A549 (cell line): Measurements from ENCODE around the gene UNC13C. TPM values are rescaled to one million over a fixed set of nuclear protein-coding genes. Genes with fewer than 3 reads are reported as not detected.

Source experiments
- ATAC-seq, 2 experiments: fragments of 200-7000 bp in 1 of 2; fragments of >200 bp in 1 of 2; cut with Nextera tagmentation in 1 of 2; cut with Tn5 transposase in 1 of 2; 3 replicates each; pipeline versions ENCODE4 v1.8.0 to v1.9.1; 2018 to 2020; ENCODE audit warnings: mild to moderate bottlenecking in 1 of 2, moderate library complexity in 1 of 2
- CTCF ChIA-PET: fragments of 300-600 bp; sonication (Branson Sonifier 250); formaldehyde crosslinking; extraction: SDS; loops from one replicate; lab custom pipeline; 2021; ENCODE audit warnings: antibody characterized with exemption, inconsistent platforms; lab: Yijun Ruan, JAX
- POLR2A ChIA-PET: fragments of 350-600 bp; formaldehyde crosslinking; extraction: SDS; loops from one replicate; lab custom pipeline; 2021; ENCODE audit warnings: antibody characterized with exemption, inconsistent platforms; lab: Yijun Ruan, JAX
- DNase-seq, 2 experiments: peaks; one replicate each; pipeline versions ENCODE4 v3.0.0 to v3.0.0-alpha.2; 2011 to 2016; ENCODE audit warnings: low read depth in 1 of 2, low spot score in 1 of 2
- FAIRE-seq: peaks from 2 replicates; lab custom pipeline; 2011; peaks lifted over from hg19 to GRCh38; lab: Jason Lieb, UNC
- H3K27ac ChIP-seq, 2 experiments: fragments of >200 bp; sonication (Bioruptor Twin); formaldehyde crosslinking; 3 replicates each; pipeline ENCODE4 v1.5.1; 2016 to 2017
- H3K4me1 ChIP-seq: fragments of >200 bp; sonication (Bioruptor Twin); formaldehyde crosslinking; 3 replicates; pipeline ENCODE4 v1.6.1; 2016
- H3K4me2 ChIP-seq: fragments of >200 bp; sonication (Bioruptor Twin); formaldehyde crosslinking; 3 replicates; pipeline ENCODE4 v1.6.1; 2016
- H3K4me3 ChIP-seq: fragments of >200 bp; sonication (Bioruptor Twin); formaldehyde crosslinking; 3 replicates; pipeline ENCODE4 v1.5.1; 2016
- H3K9me3 ChIP-seq: fragments of >200 bp; sonication (Bioruptor Twin); formaldehyde crosslinking; 3 replicates; pipeline ENCODE4 v1.6.1; 2016
- BCL3 ChIP-seq: fragments of >200 bp; sonication (Bioruptor Twin); formaldehyde crosslinking; IDR thresholded peaks from 3 replicates; pipeline ENCODE4 v1.6.1; 2016
- BHLHE40 ChIP-seq: IDR thresholded peaks from 2 replicates; pipeline ENCODE4 v1.6.1; 2012; ENCODE audit warnings: low read depth, low read length, inconsistent platforms
- CBX2 ChIP-seq: fragments of 200-600 bp; sonication (generic); IDR thresholded peaks from 2 replicates; pipeline ENCODE4 v1.6.1; 2016; ENCODE audit warnings: low read depth, mild to moderate bottlenecking, borderline replicate concordance
- CHD2 ChIP-seq: fragments of 150-350 bp; IDR thresholded peaks from 2 replicates; pipeline ENCODE4 v1.6.1; 2014; ENCODE audit warnings: low read length; ENCODE audit not compliant: partially characterized antibody
- E2F6 ChIP-seq: IDR thresholded peaks from 2 replicates; pipeline ENCODE4 v1.6.1; 2012; ENCODE audit warnings: low read depth, borderline replicate concordance
- EHMT2 ChIP-seq: fragments of 200-600 bp; sonication (generic); IDR thresholded peaks from 2 replicates; pipeline ENCODE4 v1.6.1; 2016; ENCODE audit warnings: antibody characterized with exemption, low read depth, mild to moderate bottlenecking, moderate library complexity
- FOSB ChIP-seq: fragments of 250-450 bp; sonication (Bioruptor Pico); IDR thresholded peaks from 2 replicates; pipeline ENCODE4 v1.5.0; 2020; ENCODE audit warnings: mild to moderate bottlenecking, moderate library complexity
- HDAC2 ChIP-seq: fragments of 200-600 bp; sonication (generic); IDR thresholded peaks from 2 replicates; pipeline ENCODE4 v1.6.1; 2016
- HEYL ChIP-seq: fragments of 250-450 bp; sonication (Bioruptor Pico); IDR thresholded peaks from 2 replicates; pipeline ENCODE4 v1.8.0; 2021; ENCODE audit warnings: mild to moderate bottlenecking, moderate library complexity
- JUN ChIP-seq, 2 experiments: fragments of >200 bp; sonication (Bioruptor Twin); formaldehyde crosslinking; IDR thresholded peaks; 2 replicates in 1 of 2; 3 replicates in 1 of 2; pipeline ENCODE4 v1.6.1; 2016 to 2017
- JUNB ChIP-seq: fragments of >200 bp; sonication (Bioruptor Twin); formaldehyde crosslinking; IDR thresholded peaks from 2 replicates; pipeline ENCODE4 v1.6.1; 2016
- KDM1A ChIP-seq: fragments of 200-600 bp; sonication (generic); IDR thresholded peaks from 2 replicates; pipeline ENCODE4 v1.6.1; 2016; ENCODE audit warnings: low read depth, mild to moderate bottlenecking
- MAFK ChIP-seq: fragments of 450-650 bp; IDR thresholded peaks from 2 replicates; pipeline ENCODE4 v1.6.1; 2014; ENCODE audit not compliant: partially characterized antibody
- NFE2L2 ChIP-seq: fragments of 150-350 bp; conservative IDR thresholded peaks from 2 replicates; pipeline ENCODE4 v1.6.1; 2014; ENCODE audit warnings: low read length
- NPAS2 ChIP-seq: fragments of 250-450 bp; sonication (Bioruptor Pico); IDR thresholded peaks from 2 replicates; pipeline ENCODE4 v1.8.0; 2022; ENCODE audit warnings: mild to moderate bottlenecking, moderate library complexity, borderline replicate concordance
- NR3C1 ChIP-seq: fragments of >200 bp; sonication (Bioruptor Twin); formaldehyde crosslinking; IDR thresholded peaks from 3 replicates; pipeline ENCODE4 v1.6.1; 2017
- PBX3 ChIP-seq: IDR thresholded peaks from 2 replicates; pipeline ENCODE4 v1.6.1; 2012
- PHF8 ChIP-seq: fragments of 200-600 bp; sonication (generic); IDR thresholded peaks from 2 replicates; pipeline ENCODE4 v1.6.1; 2016; ENCODE audit warnings: low read depth, mild to moderate bottlenecking, antibody characterized with exemption, moderate library complexity, borderline replicate concordance
- RARB ChIP-seq: fragments of 250-450 bp; sonication (Bioruptor Pico); IDR thresholded peaks from 2 replicates; pipeline ENCODE4 v1.8.0; 2021; ENCODE audit warnings: mild to moderate bottlenecking, moderate library complexity
- RNF2 ChIP-seq: fragments of 200-600 bp; sonication (generic); IDR thresholded peaks from 2 replicates; pipeline ENCODE4 v1.6.1; 2016; ENCODE audit warnings: low read depth, mild to moderate bottlenecking, antibody characterized with exemption, moderate library complexity, borderline replicate concordance
- SMC3 ChIP-seq: fragments of >200 bp; sonication (Bioruptor Twin); formaldehyde crosslinking; IDR thresholded peaks from 3 replicates; pipeline ENCODE4 v1.6.1; 2018; ENCODE audit warnings: inconsistent platforms
- TFCP2L1 ChIP-seq: fragments of 250-450 bp; sonication (Bioruptor Pico); IDR thresholded peaks from 2 replicates; pipeline ENCODE4 v1.5.0; 2021; ENCODE audit warnings: mild to moderate bottlenecking
- TP53 ChIP-seq: fragments of 250-450 bp; sonication (Bioruptor Pico); IDR thresholded peaks from 2 replicates; pipeline ENCODE4 v1.5.0; 2021; ENCODE audit warnings: mild to moderate bottlenecking, moderate library complexity
- ZNF302 ChIP-seq: fragments of 250-450 bp; sonication (Bioruptor Pico); IDR thresholded peaks from 2 replicates; pipeline ENCODE4 v1.9.0; 2021; ENCODE audit warnings: inconsistent platforms, mild to moderate bottlenecking, moderate library complexity
- WGBS: methylation state at CpG from one replicate; pipeline ENCODE4 v1.1.6; 2017; ENCODE audit errors: missing lambda C conversion rate; 5-methylcytosine and 5-hydroxymethylcytosine counted together
- polyA plus RNA-seq, 4 experiments: library from polyadenylated mRNA; depleted of rRNA in 3 of 4; stranded (reverse); fragments of >200 nt; fragmentation: RNase III in 1 of 4; extraction: RNeasy Plus Mini Kit Qiagen cat#74134 plus additional on column Dnase treatment in 1 of 4; gene quantifications; 2 replicates in 3 of 4; 3 replicates in 1 of 4; pipeline ENCODE4 v1.2.3, GENCODE V29; 2011 to 2017
- TF ChIP-seq, protein P1 (sequence below): fragments of 250-450 bp; sonication (Bioruptor Pico); IDR thresholded peaks from 2 replicates; pipeline ENCODE4 v1.5.0; 2021; ENCODE audit warnings: mild to moderate bottlenecking, moderate library complexity, borderline replicate concordance

UNC13C gene
- polyA plus RNA-seq, 2 of the 4 experiments (the other 2 are of a cell fraction): 0.01 to 0.04 TPM

- Histone ChIP-seq H3K4me2 (no peak overlapping the region), H3K9me3 (no peaks in the 10 kb centered on the region), H3K4me3 (no peak overlapping the region), H3K4me1 (no peaks in the 10 kb centered on the region), H3K27ac (no peak overlapping the region)
- CTCF ChIA-PET: no interaction called here
- 91% methylated on average over 1 of the region's 1 CpG for WGBS
- POLR2A ChIA-PET: no interaction called here
- no peak for TF ChIP-seq NPAS2 (CRISPR knock-in tag)
- TF ChIP-seq BHLHE40: no peak
- TF ChIP-seq HDAC2: no peak
- TF ChIP-seq JUNB: no peak
- TF ChIP-seq ZNF302: no peak
- TF ChIP-seq KDM1A: no peak
- TF ChIP-seq PBX3: no peak
- no peak for TF ChIP-seq SMC3
- no peak for TF ChIP-seq CBX2
- no peak for TF ChIP-seq EHMT2
- TF ChIP-seq CHD2: no peak
- TF ChIP-seq RNF2: no peak
- TF ChIP-seq, protein P1, sequence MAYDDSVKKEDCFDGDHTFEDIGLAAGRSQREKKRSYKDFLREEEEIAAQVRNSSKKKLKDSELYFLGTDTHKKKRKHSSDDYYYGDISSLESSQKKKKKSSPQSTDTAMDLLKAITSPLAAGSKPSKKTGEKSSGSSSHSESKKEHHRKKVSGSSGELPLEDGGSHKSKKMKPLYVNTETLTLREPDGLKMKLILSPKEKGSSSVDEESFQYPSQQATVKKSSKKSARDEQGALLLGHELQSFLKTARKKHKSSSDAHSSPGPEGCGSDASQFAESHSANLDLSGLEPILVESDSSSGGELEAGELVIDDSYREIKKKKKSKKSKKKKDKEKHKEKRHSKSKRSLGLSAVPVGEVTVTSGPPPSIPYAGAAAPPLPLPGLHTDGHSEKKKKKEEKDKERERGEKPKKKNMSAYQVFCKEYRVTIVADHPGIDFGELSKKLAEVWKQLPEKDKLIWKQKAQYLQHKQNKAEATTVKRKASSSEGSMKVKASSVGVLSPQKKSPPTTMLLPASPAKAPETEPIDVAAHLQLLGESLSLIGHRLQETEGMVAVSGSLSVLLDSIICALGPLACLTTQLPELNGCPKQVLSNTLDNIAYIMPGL (CRISPR knock-in tag): no peak
- TF ChIP-seq JUN (IDR thresholded peaks at IDR 0.05): no peak
- no peak for TF ChIP-seq BCL3
- no peak for TF ChIP-seq RARB (CRISPR knock-in tag)
- no peak for FAIRE-seq
- ATAC-seq: no peak
- no peak for DNase-seq
These were observed 170.9 kb downstream of the UNC13C start for GRCh38 chr15:54149115-54149531.

DNA sequence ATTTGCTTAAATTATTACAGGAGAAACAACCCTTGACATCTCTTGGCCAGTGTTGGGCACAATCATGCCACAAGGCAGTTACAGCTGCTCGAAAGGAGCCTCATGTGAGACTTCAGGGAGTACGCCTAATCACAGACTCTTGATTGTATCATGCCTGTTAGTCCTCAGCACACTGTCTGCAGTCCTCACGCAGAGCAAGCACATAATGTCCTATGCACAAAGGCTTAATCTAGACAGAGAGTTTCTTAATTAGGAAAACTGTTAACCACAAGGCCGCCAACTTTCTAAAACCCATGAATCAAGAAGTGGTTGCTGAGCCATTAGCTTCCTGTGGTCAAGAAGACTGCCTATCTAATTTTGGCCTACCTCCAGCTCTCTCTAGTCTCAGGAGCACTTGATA, 172.0 kb downstream of the UNC13C start:
- DNase-seq (no peak), FAIRE-seq (no peak), ATAC-seq (no peak)
- Histone ChIP-seq H3K9me3 (no peaks in the 10 kb centered on the region), H3K27ac (no peak overlapping the region), H3K4me3 (no peak overlapping the region), H3K4me2 (no peak overlapping the region), H3K4me1 (no peaks in the 10 kb centered on the region)
- no peak for TF ChIP-seq PHF8
- no peak for TF ChIP-seq TP53 (CRISPR knock-in tag)
- no peak for TF ChIP-seq HEYL
- TF ChIP-seq NFE2L2: no peak
- no peak for TF ChIP-seq FOSB (CRISPR knock-in tag)
- no peak for TF ChIP-seq TFCP2L1 (CRISPR knock-in tag)
- no peak for TF ChIP-seq MAFK
- no peak for TF ChIP-seq NR3C1
- TF ChIP-seq, protein P1 (CRISPR knock-in tag): no peak
- no peak for TF ChIP-seq E2F6
- 37% methylated on average over 3 of the region's 4 CpGs for WGBS
- ChIA-PET POLR2A (no interaction called here), CTCF (no interaction called here)
